D721Med (cell line): ENCODE measurements around the gene CAMKK2.
A peak's percentile ranks its signal among the peaks of the same experiment; 100 is the strongest.
"Not testable (repeated sequence)": the region's sequence is repeated elsewhere in the genome, so short reads cannot be mapped to it uniquely, and the experiment has no call there.

ENCODE experiments used
- DNase-seq: peaks from one replicate; pipeline ENCODE4 v3.0.0; 2011; ENCODE audit warnings: low spot score; ENCODE audit not compliant: insufficient read length
- FAIRE-seq: peaks from 2 replicates; lab custom pipeline; 2011; peaks lifted over from hg19 to GRCh38; lab: Jason Lieb, UNC
- TF ChIP-seq, protein P1 (sequence below): IDR thresholded peaks from 2 replicates; pipeline ENCODE4 v1.5.1; 2012; ENCODE audit warnings: mild to moderate bottlenecking, control low read depth; ENCODE audit not compliant: insufficient read depth; ENCODE audit errors: missing control alignments

Gene CAMKK2

DNA sequence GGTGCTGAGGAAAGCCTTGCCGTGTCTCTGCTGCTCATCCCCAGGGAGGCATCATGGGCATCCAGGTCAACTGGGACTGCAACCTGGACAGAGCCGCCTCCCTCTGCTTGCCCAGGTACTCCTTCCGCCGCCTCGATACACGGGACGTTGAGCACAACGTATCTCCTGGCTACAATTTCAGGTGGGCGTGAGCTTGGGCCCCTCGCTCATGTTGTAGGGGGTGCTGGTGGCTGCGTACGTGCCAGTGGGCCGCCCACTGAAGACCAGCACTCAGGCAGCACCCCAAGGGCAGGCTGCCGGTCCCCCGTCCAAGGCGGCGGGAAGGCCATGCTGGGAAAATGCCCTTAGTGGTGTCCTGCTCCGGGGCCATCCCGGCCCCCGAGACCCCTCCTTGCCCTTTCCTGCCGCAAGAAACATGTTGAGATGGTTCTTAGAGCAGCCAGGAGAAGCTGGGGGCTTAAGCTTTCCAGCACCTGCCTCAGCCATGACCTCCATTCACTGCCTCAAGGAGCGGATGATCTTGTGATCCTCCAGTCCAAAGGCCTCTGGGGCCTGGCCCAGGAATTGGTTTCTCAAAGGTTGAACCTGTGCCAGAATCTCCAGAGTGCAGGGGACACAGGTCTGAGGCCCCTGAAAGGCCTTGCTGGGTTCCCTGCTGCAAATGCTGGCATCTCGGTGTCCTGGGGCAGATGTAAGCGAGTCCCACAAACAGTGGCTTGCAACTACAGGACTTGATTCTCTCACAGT is 67.4 kb downstream of the CAMKK2 start:
- TF ChIP-seq, protein P1, sequence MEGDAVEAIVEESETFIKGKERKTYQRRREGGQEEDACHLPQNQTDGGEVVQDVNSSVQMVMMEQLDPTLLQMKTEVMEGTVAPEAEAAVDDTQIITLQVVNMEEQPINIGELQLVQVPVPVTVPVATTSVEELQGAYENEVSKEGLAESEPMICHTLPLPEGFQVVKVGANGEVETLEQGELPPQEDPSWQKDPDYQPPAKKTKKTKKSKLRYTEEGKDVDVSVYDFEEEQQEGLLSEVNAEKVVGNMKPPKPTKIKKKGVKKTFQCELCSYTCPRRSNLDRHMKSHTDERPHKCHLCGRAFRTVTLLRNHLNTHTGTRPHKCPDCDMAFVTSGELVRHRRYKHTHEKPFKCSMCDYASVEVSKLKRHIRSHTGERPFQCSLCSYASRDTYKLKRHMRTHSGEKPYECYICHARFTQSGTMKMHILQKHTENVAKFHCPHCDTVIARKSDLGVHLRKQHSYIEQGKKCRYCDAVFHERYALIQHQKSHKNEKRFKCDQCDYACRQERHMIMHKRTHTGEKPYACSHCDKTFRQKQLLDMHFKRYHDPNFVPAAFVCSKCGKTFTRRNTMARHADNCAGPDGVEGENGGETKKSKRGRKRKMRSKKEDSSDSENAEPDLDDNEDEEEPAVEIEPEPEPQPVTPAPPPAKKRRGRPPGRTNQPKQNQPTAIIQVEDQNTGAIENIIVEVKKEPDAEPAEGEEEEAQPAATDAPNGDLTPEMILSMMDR, result no peak
- no peak for FAIRE-seq
- DNase-seq, result no peak

- TF ChIP-seq, protein P1, result no peak
- no peak for DNase-seq
- FAIRE-seq, result no peak
Observed at GRCh38 chr12:121227294-121227693, 69.2 kb downstream of the CAMKK2 start.

GRCh38 chr12:121226871-121227270 is 69.6 kb downstream of the CAMKK2 start:
- DNase-seq, FAIRE-seq: not testable (repeated sequence)

- TF ChIP-seq, protein P1, result no peak
- no peak for FAIRE-seq
- no peak for DNase-seq
Observed at GRCh38 chr12:121226399-121226798, 70.1 kb downstream of the CAMKK2 start.

- TF ChIP-seq, protein P1, result no peak
- FAIRE-seq (no peak), DNase-seq (no peak)
Observed at GRCh38 chr12:121224591-121224990, 71.9 kb downstream of the CAMKK2 start.

DNA sequence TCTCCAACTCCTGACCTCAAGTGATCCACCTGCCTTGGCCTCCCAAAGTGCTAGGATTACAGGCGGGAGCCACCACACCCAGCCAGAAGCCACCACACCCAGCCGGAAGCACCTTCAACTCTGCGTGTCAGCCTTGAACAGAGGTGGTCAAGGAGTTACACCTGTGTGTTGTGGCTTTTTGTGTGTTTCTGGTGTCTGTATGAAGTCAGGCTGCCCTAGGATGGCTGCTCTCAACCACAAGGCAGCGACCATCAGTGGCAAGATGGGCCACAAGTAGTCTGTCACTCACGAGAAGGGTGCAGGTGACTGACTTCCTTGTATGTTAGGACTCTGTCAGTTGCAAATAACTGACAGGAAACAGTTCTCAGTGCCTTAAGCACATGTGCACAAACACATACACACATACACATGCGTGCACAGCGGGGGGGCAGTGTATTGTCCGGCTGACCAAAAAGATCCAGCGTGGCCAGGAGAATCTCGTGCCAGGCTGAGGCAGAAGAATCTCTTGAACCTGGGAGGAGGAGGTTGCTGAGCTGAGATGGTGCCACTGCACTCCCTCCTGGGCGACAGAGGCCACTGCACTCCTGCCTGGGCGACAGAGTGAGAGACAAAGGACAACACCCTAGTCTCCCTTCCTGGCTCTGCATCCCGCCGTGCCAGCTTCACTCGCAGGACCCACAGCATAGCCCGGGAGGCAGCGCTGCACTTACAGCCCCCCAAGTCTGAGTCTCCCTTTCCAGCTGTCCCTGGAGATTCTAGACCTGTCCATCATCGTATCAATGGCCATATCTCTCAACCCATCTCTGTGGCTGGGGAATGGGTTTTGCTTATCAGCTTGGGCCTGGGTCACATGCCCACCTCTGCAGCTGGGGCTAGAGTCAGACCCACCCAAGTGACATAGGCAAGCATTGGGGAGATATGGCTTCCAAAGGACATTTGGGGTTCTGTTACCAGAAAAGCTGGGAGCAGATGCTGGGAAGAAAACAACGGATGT is 72.9 kb downstream of the CAMKK2 start:
- FAIRE-seq, result no peak

DNA sequence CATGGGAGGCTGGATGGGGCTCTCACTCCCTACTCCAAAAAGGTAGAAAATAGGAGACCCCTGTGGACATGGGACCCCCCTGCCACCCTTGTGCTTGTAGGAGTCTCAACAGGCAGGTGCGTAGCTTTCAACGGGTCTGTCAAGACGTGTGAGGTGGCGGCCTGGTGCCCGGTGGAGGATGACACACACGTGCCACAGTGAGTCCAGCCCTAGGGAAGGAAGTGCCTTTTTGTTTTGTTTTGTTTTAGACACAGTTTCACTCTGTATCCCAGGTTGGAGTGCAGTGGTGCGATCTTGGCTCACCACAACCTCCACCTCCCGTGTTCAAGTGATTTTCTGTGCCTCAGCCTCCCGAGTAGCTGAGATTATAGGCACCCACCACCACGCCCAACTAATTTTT is 73.7 kb downstream of the CAMKK2 start:
- TF ChIP-seq, protein P1, result no peak
- FAIRE-seq (no peak), DNase-seq (no peak)

More for the DNA sequence above, 72.9 kb downstream of the CAMKK2 start:
- TF ChIP-seq, protein P1, result peak; percentile 19
- no peak for DNase-seq
